22Rv1 (cell line): Measurements from ENCODE around the gene CRACR2A.

Experiments
- ZFX ChIP-seq: fragments of 450-650 bp; IDR thresholded peaks from 2 replicates; pipeline ENCODE4 v1.6.1; 2017; ENCODE audit warnings: antibody characterized with exemption, borderline replicate concordance
- TF ChIP-seq, protein P1 (sequence below): fragments of 450-650 bp; IDR thresholded peaks from 2 replicates; pipeline ENCODE4 v1.5.1; 2017; ENCODE audit warnings: mild to moderate bottlenecking

DNA sequence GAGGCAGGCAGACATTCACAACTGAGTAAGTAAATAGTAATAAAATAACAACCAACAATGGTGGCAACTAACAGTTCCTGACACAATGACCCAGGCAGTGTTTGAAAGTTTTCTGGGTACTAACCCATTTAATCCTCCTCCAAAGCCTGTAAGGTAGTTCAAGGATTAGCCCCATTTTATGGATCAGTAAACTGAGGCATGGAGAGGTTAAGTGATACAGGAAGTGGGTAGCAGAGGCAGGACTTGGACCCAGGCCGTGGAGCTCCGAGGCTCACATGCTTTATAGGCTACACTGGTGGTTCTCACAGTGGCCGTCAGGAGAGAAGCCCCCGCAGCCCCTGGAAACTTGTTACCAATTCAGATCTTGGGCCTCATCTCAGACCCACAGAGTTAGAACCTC is 17.5 kb downstream of the CRACR2A start:
- TF ChIP-seq ZFX, result no peak
- TF ChIP-seq, protein P1, sequence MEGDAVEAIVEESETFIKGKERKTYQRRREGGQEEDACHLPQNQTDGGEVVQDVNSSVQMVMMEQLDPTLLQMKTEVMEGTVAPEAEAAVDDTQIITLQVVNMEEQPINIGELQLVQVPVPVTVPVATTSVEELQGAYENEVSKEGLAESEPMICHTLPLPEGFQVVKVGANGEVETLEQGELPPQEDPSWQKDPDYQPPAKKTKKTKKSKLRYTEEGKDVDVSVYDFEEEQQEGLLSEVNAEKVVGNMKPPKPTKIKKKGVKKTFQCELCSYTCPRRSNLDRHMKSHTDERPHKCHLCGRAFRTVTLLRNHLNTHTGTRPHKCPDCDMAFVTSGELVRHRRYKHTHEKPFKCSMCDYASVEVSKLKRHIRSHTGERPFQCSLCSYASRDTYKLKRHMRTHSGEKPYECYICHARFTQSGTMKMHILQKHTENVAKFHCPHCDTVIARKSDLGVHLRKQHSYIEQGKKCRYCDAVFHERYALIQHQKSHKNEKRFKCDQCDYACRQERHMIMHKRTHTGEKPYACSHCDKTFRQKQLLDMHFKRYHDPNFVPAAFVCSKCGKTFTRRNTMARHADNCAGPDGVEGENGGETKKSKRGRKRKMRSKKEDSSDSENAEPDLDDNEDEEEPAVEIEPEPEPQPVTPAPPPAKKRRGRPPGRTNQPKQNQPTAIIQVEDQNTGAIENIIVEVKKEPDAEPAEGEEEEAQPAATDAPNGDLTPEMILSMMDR, result no peak
